ENCODE results near the gene JMJD6.
"Not testable (repeated sequence)": the region's sequence is repeated elsewhere in the genome, so short reads cannot be mapped to it uniquely, and the experiment has no call there.

The JMJD6 gene

DNA sequence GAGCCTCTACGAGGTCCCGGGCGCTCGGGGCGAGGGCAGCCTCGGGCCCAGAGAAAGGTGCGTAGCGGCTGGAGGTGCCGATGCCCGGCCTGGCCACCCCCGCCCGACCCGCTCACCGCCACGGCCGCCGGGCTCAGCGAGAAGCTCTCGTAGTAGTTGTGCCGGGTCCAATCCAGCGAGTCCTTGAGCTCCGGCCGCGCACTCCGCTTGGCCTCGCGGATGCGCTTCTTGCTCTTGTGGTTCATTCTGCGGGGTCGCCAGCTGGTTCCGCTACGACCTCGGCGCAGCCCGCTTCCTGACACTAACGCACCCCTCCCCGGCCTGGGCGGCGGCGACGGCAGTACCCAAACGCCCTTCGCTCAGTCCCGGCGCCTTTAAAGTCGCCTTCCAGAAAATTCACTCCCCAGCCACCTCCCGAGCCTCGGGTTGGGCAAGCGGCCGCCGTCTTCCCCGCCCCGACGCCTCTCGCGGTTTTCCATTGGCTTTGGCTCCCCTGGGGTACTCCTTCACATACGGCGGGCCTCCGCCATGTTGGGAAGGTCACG, at the start of gene JMJD6:
Gene JMJD6 (minus strand): TSS at position 376 of the 545 bp plus-strand sequence. CDS start 131 bp downstream, at position 245.
- peak; percentile 98 for DNase-seq

DNA sequence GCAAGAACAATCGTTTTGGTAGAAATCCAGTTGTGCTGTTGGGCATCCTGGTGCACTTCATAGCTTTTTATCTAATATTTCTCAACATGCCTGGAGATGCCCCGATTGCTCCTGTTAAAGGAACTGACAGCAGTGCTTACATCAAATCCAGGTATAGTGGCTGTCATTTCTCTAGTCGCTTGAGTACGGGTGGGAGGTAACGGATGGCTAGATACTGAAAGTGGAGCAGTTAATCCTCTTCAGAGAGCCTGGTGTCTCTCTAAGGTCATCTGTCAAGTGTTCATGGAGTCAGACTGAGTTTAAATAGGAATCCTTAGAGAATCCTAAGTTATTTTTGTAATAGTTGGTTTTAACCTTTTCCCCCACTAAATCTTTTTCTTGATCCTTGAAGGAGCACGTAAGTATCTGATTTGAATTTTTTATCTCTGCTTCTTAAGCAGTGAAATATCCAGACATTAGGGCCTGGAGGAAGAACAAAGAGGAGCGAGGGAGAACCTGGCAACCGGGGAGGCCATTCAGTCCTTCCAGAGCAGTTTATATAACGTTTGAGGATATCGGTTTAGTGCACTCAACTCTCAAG, 48.7 kb upstream of the JMJD6 start:
- no peak for DNase-seq

DNA sequence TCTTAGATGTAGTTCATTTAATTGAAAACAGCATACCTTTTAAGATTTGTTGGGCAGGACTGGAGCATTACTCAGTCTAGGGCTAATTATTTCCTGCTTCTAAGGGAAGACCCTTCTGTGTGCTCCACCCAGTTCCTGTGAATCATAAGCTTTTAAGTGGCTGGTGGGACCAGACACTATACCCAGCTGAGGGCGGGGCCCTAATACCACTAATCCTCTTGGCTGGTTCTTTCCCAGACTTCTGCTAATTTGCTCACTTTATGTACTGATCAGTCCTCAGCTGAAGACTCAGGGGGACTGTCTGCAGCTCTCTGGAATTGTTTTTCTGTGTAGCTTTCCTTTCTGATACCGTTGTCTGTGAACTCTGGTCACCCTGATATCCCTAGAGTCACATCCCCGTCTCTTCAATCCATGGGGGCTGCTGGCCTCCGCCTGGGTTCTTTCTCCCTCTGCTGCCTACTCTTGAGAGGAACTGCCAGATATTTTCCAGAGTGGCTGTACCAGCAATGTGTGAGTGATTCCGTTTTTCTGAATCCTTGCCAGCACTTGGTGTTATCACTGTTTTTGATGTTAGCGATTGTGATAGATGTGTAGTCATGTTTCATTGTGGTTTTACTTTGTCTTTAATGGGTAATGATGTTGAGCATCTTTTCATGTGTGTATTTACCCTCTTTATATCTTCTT, 46.6 kb upstream of the JMJD6 start:
- peak; percentile 40 for DNase-seq

DNA sequence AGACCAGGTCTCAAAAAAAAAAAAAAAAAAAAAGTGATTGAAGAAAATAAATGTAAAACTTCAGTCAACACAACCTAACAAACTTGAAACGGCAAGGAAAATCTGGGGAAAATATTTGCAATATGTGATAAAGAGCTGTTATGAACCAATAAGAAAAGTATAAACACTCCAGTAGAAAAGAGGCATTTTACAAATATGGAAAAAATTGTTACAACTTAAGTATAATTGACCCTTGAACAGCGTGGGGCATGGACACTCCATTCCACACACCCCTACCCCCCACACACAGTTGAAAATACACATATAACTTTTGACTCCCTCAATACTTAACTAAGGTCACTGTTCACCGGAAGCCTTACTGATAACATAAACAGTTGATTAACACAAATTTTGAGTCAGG, 32.2 kb upstream of the JMJD6 start:
- no peak for DNase-seq

DNA sequence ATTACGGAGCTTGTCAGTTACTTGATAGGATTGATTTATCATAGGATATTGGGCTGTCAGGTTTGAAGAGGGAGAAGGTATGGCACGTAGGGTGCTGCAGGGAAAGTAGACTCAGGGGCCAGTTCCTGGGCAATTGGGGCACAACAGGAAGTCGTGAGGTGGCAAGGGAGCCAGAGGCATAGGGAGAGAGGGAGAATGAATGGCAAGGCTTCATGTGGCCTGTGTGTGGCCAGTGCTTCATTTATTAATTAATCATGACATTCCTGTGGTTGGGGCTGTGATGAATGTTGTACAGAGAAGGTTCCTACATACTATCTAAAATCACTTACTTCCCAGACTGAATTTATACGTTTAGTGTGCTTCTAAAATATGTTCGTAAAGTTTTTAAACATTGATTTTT, 30.9 kb upstream of the JMJD6 start:
- DNase-seq = no peak

DNA sequence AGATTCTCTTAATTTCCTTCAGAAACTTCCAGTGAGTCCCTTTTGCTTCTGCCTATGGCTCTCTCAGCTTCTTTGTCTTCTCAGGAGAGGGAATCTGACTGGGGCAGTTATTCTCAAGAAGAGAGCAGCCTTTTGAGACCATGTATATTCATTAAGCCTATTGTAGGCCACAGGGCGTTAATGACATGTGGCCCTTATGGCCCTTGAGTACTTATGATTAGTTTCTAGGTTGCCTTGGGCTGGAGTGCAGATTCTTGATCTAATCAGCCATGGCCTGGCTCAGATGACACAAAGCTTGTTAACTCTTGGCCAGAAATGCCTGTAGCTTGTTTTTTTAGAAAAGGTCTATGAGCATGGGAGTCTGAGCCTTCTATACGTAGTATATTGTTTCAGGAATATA, 28.9 kb upstream of the JMJD6 start:
- no peak for DNase-seq

DNA sequence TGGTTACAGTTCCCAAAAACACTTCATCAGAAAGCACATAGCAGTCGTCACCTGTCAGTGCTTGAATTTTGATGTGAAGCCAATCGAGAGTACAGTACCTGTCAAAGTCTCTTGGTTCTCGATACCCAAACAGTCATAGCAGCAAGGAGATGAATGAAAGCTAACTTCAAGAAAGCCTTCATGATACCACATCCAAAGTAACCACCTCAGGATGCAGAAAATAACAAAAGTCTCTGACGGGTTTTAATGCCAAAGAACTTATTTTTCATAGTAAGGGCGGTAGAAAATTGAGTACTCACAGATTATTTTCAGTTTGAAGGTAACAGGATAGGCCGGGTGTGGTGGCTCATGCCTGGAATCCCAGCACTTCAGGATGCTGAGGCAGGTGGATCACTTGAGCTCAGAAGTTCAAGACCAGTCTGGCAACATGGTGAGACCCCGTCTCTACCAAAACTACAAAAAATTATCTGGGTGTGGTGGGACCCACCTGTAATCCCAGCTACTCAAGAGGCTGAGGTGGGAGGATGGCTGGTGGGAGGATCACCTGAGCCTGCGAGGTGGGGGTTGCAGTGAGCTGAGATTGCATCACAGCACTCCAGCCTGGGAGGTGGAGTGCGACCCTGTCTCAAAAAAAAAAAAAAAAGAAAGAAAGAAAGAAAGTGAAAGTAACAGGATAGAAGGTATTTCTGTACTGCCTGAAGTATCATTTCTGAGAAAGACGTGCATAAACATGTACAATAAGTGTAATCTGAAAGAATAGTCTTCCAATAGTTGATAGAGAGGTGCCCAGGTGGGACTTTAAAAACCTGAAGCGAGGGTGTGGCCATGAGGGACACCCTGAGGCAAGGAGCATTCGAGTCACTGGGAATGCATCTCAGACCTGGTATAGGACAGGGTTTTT, 26.9 kb upstream of the JMJD6 start:
- DNase-seq = no peak

DNA sequence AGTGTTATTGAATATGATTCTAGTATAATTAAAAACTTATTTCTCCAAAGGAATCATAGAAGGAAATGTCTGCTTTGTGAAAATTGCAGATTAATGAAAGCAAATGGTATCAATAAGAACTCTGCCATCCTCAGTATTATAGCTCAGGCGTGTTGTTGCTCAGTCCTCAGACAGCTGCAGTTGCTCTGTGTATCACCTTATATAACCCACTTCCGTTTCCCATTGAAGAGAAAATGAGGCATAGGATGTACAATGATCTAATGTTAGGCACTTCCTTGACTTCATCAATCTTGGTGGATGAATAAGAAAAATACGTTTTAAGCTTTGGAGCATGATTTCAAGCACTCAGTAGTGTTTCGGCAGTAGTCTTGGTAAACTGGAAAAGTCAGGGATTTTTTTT, 25.6 kb upstream of the JMJD6 start:
- DNase-seq = no peak

DNA sequence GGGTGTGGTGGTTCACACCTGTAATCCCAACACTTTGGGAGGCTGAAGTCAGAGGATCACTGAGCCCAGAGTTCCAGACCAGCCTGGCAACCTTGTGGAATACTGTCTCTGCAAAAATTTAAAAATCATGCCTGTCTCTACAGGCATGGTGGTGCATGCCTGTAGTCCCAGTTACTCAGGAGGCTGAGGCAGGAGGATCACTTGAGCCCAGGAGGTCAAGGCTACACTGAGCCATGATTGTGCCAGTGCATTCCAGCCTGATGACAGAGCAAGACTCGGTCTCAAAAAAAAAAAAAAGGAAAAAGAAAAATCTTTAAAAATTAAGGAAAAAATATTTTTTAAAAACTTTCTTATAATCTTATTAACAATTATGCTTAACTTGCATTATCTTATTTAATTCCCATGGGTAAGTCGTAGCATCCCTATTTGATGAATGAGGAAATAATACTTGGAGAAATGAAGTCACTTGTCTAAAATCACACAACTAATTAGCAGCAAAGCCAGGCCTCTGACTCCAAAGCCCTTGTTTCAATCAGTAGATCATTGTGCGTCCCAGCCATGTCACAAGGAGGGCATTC, 25.1 kb upstream of the JMJD6 start:
- DNase-seq = no peak

DNA sequence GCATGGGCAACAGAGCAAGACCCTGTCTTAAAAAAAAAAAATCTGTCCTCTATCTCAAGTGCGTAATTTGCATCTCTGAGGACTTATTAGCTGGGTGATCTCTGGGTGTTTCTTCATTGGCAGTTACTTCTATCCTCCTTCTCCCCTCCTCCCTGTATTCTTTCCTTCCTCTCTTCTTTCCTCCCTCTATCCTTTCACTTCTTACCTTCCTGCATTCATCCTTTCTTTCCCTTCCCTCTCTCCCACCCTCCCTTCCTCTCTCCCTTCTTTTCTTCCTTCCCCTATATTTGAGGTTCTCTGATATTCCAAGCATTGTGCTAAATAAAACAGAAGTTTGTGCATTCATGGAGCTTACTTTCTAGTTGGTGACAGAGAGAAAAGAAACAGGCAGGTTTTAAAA, 22.3 kb upstream of the JMJD6 start:
- no peak for DNase-seq

DNA sequence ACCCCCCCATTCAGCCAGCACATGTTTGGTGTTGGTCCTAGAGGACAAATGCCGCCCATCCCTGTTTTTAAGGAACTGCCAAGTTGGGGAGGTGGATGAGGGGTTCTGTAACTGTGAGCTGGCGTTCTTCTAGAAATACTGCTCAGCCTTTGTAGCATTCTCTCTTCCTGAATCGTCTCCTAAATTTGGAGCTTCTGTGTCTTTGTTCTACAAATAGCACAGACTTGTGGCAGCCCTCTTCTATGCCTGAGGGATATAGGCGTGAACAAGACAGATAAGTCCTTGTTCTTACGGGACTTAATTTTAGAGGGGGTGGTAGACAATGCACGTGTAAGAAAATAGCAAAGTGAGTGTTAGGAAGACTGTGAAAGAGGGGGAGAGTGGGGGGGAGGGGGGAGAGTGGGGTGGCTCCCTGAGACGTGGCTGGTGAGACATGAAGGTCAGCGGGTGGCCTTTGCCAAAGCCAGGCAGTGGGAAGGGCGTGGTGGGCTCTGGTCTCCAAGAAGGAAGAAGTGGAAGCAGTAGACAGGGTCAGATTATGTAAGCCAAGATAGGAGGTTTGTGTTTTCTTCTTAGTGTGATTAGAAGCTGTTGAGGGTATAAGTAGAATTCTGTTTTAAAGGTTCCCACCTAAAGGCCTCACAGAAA, 21.4 kb upstream of the JMJD6 start:
- DNase-seq = no peak

DNA sequence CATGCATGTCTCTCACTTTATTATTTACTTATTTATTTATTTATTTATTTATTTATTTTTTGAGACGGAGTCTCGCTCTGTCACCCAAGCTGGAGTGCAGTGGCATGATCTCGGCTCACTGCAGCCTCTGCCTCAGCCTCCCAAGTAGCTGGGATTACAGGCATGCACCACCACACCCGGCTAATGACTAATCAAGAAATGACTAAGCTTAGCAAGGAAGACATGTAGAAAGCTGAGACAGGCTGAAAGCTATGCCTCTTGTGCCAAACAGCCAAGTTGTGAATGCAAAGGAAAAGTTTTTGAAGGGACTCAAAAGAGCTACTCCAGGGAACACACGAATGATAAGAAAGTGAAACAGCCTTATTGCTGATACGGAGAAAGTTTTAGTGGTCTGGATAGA, 19.4 kb upstream of the JMJD6 start:
- DNase-seq = peak; percentile 19

DNA sequence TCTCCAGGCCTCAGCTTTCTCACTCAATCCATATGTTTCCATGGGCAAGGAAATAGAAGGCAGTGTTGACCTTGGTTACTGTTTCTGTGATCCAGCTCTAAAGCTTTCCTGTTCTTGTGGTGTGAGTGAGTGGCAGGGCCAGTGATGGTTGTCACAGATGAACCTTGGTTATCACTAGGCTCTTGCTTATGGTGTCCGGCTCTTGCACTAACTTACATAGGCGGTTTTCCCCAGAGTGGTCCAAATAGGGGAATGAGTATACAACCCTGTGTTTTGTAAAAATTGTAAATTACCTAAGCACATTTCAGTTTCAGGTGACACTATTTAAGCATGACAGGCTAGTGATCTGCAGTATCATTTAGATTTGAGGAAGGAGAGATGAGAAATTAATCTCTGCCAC, 18.3 kb upstream of the JMJD6 start:
- DNase-seq = no peak

DNA sequence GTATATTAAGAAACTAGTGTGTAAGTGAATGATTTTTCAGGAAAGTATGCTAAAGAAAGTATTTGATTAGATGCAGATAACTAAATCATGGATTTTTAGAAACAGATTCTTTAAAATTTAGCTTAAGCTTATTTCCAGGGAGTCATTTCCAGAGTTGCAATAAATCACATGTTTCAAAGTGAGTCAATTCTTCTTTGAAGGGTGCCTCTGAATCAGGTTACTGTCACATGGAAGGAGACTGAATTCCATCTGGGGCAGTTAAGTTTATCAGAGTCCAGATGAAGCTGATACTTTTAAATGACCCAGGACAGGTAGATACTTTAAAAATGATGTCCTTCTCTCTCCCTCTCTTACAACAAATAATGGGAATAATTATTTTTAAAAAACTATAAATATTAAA, 16.6 kb upstream of the JMJD6 start:
- no peak for DNase-seq

DNA sequence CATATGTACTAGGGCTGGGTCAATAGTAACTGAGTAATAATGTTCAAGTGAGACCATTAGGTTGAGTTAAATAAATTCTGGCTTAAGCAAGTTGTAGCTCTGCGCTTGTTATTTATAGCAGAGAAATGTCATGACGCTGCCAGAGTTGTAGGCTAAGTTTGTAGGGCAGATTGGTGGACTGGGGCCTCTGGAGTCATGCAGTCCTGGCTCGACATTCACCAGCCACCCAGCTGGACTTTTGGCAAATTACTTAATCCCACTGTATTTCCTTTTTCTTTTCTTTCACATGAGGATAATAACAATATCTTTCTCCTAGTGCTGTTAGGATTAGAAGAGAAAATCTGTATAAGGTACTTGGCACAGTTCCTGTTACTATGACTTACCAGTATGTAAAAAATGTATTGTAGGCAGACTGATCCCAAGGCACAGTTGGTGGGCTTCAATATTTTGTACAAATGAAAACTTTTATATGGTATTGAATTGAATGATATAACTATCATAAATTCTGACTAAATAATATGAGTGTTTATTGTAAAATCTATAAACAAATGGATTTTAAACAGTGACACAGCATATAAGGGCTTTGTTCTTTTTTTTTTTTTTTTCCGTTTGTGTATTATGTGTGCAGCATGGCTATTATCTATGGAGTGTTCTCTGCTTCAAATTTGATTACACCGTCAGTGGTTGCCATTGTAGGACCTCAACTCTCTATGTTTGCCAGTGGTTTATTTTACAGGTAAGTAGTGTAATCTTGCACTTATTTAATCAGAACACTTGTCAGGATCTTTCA, 14.1 kb upstream of the JMJD6 start:
- DNase-seq = no peak

DNA sequence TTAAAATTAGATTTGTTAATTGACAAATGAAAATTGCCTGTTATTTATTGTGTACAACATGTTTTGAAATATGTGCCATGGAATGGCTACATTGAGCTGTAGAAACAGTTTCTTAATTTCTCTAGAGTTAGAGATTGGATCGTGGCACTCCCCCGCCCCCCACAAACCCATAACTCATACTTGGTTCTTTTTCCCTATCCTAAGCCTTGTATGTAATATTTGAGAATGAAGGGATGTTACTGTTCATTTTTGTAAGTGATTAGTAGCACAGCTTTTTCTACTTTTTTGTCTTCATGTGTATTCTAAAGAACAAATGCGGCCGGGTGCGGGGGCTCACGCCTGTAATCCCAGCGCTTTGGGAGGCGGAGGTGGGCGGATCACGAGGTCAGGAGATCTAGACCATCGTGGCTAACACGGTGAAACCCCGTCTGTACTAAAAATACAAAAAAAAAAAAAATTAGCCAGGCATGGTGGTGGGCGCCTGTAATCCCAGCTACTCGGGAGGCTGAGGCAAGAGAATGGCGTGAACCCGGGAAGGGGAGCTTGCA, 13.2 kb upstream of the JMJD6 start:
- not testable (repeated sequence) for DNase-seq

DNA sequence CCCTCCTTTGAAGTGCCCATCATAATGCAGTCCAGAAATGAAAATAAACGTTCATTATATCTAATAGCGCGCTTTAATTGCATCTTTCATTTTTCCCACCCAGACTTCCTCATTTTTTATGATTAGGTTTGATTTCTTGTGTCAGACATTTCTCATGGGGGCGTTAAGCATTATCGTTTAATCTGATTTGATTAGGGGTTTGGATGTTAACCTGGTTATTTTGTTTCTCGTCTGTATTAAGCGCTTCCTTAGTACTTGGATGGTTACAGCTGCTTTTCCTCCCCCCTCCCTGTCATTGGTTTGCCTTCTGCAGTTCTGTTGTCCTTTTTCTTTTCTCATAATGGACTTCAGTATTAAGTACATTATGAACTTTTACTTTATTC, 12.1 kb upstream of the JMJD6 start:
- peak; percentile 32 for DNase-seq

DNA sequence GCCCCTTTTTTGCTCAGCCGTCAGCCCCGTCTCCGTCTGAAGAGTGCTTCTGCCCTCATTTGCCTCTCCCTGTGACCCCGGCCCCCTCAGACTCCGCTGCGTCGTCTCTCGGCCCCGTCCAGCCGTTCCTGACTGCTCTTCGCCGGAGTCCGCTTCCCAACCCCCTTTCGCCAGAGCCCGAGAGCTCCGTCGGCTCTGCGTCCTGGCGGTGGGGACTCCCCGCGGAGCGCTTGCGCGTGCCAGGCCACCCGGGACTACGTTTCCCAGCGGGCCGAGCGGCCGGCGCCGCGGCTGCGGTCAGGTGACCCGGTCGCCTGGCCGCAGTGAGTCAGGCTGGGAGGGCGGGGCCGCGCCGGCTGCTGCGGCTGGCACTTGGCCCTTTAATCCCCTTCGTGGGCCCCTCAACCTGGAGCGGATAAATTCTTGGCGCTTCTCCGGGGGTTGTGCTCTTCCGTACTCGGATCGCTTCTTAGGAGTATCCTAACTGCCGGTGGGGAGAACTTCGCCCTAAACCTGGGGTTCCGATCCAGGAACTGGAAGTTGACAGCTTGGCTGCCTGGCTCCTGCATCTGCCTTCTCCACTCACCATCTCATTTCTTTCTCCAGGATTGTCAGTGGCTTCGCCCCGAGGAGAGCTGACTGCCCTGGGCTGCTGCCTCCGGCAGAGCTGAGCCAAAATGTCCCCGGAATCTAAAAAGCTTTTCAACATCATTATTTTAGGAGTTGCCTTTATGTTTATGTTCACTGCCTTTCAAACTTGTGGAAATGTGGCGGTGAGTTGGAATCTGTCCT, 11.5 kb upstream of the JMJD6 start, which contains the start of gene MFSD11:
Gene MFSD11 (plus strand): TSS at position 444 of the 792 bp plus-strand sequence. CDS start 234 bp downstream, at position 678.
- peak; percentile 95 for DNase-seq

DNA sequence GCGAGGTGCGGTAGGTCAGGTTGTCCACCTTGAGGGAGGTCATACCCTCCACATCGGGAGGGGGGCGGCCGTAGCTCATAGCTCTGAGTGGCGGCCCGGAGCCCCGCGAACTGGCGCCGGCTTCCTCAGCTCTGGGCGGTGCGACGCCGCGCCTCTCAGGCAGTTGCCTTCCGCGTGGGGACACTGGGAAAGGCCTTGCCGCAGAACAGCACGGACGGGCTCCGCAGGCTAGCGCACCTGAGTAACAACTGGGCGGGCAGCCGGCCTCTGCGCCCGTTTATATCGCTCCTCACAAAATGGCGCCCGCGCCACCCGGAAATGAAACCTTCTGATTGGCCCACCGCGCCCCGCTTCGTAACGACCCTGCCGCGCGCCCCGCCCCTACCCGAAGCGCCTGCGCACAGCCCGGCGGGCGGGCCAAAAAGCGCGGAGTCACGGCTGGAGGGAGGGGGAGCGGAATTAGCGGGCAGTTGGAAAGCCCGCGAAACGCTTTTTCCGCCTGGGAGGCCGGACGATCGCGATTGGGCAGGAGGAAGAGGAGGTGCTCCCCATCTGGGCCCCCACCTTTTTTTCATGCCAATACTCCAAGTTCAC, 10.8 kb upstream of the JMJD6 start, which contains the start of gene SRSF2:
Gene SRSF2 (minus strand): TSS at position 250 of the 594 bp plus-strand sequence. CDS start 171 bp downstream, at position 79.
- DNase-seq = peak; percentile 99

Data from suppressor macrophage treated with lipopolysaccharide for 4 hours (primary cell).